Stimulated activated CD8-positive, alpha-beta memory T cell treated with anti-CD3 and anti-CD28 coated beads, Interleukin-4, amount 100 ng/mL, for 4 hours (primary cell): ENCODE measurements around the gene CTSE.

ENCODE experiments used
- DNase-seq, 2 donors: peaks; one replicate each; pipeline ENCODE4 v3.0.0-alpha.2; 2020; ENCODE audit warnings: low read depth in 2 of 2, low spot score in 1 of 2

Gene CTSE

DNA sequence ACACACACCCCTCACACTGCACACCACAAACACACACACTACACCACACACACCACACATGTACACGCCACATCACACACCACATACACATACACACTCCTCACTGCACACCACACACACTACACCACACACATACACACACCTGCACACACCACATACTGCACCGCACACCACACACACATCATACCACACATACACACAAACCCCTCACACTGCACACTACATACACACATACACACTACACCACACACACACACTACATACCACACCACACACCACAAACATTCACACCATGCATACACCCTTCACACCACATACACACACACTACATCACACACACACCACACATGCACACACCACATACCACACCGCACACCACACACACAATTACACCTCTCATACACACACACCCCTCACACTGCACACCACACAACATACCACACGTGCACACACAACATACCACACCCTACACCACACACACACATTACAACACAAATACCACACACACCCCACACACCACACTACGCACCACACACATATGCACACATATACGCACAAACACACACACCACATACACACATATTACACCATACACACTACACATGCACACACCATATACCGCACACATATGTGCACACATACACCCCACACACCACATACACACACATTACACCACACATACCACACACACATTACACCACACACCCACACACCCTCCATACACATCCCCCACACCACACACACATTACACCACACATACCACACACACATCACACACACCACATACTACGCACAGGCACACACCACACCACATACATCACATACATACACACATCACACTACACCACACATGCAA lies 50.1 kb downstream of the CTSE start:
- DNase-seq, result no peak

- no peak for DNase-seq
Measured at GRCh38 chr1:205972491-205973168, 51.1 kb downstream of the CTSE start.

DNA sequence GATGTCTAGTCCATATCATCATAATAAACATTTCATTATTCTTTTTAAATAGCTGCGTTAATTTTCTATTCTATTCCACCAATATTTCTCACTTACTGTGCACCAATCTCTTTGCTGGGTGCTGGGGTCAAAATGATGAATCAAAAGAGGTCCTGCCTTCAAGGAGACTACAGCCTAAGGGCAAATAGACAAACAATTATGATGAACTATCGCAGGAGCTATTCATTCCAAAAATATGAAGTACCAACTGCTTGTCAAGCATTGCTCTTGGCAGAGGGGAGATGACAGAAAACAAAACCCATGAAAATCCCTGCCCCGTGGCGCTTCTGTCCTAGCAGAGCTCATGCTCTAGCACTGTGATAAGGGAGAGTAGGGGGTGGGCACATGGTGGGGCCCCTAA lies 51.6 kb downstream of the CTSE start:
- no peak for DNase-seq

GRCh38 chr1:205971082-205971481 lies 52.6 kb downstream of the CTSE start:
- DNase-seq, result no peak

DNA sequence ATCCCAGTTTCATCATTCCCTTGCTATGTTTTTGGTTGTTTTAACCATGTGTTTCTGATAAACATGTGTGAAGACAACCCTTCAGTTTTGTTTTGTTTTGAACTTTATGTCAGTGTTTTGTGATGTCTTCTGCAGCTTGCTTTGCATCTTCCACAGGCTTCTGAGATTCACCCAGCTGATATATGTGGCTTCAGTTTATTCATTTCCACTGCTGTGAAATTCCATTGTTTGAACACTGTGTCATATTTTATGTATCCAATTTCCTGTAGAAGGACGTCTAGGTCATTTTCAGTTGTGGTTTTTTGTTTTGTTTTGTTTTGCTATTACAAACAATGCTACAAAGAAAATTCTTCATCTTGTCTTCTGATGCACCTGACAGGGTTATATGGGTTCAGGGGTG lies 53.2 kb downstream of the CTSE start:
- no peak for DNase-seq

- no peak for DNase-seq
Measured at GRCh38 chr1:205969229-205969628, 54.5 kb downstream of the CTSE start.

GRCh38 chr1:205967554-205968335 lies 56.0 kb downstream of the CTSE start:
- DNase-seq, result no peak

DNA sequence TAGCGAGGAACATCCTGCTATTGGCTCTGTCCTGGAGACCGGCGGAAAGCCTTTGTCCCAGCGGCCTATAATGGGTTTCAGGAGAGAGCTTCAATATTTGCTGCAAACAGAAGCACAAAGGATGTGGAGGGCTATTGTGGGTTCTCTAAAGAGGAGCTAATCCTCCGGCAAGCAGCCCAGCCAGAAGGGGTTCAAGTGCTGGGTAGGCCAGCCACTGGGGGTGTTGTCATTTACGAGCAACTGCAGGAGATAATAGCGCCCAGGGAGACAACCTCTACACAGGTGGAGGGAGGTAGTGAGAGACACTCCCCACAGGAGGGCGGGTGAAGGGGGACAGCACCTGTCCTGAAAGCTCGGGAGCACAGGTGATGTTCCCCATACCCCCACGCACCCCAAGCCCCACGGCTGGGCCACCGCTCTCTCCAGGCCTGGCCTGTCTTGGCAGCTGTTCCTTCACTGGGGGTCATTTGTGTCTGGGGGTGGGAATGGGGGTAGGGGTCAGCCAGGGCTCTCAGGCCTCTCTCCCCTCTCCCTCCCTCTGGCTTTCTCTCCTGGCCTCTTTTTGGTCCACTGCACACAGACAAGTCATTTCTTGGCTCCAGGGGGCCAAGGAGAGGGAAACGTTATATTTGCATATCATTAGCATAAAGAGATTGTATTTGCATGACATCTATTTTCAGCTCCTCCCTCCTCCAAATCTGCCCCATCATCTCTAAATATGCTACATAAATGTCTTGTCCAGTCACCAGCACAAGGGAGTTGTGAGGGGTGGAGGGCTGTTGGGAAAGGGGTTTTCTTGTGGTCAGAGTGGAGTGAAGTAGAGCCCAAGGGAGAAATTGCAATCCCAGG lies 58.4 kb downstream of the CTSE start:
- DNase-seq, result no peak

GRCh38 chr1:205963352-205964155 lies 60.1 kb downstream of the CTSE start:
- DNase-seq, result no peak

- no peak for DNase-seq
Measured at GRCh38 chr1:205962821-205963221, 60.9 kb downstream of the CTSE start.

GRCh38 chr1:205961991-205962820 lies 61.5 kb downstream of the CTSE start:
- DNase-seq, result no peak

GRCh38 chr1:205961405-205961804 lies 62.3 kb downstream of the CTSE start:
- DNase-seq, result no peak

GRCh38 chr1:205959789-205960188 lies 63.9 kb downstream of the CTSE start:
- no peak for DNase-seq
